ENCODE data around the gene PIKFYVE. TPM values are rescaled to one million over a fixed set of nuclear protein-coding genes. Genes with fewer than 3 reads are reported as not detected.
A peak's percentile ranks its signal among the peaks of the same experiment; 100 is the strongest.

PIKFYVE gene
- total and polyA plus RNA-seq, 2 experiments from 2014 or later, result 7.3 to 24.3 TPM

- Histone ChIP-seq H3K9me3 (ENCODE audit: low read depth) (no peaks in the 10 kb centered on the region), H3K4me1 (ENCODE audit: low read depth) (peaks cover 8% of the 10 kb centered on the region), H3K4me3 (peak overlapping the region; percentile 71), H3K27ac (no peak overlapping the region), H3K27me3 (no peaks in the 10 kb centered on the region), H3K36me3 (peaks cover 17% of the 10 kb centered on the region)
- peak in 1 of 2 donors; percentile 29 for DNase-seq (ENCODE audit: low read depth in 1 of 2, low spot score in 1 of 2)
- TF ChIP-seq CTCF (IDR thresholded peaks at IDR 0.05; ENCODE audit: low read depth, low read length), result no peak
Measured at GRCh38 chr2:208268156-208268952, 2.3 kb downstream of the PIKFYVE start.

- peak; percentile 22 for TF ChIP-seq CTCF (IDR thresholded peaks at IDR 0.05; ENCODE audit: low read depth, low read length)
- Histone ChIP-seq H3K4me1 (ENCODE audit: low read depth) (peaks cover 8% of the 10 kb centered on the region), H3K36me3 (peaks cover 24% of the 10 kb centered on the region)
Measured at GRCh38 chr2:208269091-208269490, 3.0 kb downstream of the PIKFYVE start.

DNA sequence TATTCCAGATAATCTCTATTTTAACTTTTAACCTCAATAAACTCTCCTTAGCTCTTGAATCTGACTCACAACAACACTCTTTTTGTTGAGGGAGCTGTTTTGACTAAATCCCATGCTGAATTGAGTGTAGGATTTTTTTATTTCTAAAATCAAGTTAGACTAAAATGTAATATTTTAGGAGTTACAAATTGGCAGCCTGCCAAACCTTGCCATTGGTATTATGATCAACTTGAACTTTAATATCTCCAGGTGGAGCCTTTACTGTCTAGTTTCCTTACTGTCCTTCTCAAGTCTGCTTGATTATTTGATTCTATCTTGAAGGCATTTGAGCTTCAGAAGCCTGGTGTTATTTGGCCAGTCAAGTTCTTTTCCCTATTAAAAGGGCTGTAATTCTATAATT lies 8.7 kb downstream of the PIKFYVE start:
- no peaks in the 10 kb centered on the region for H3K9me3 ChIP-seq (ENCODE audit: low read depth)
- no peak for TF ChIP-seq CTCF (IDR thresholded peaks at IDR 0.05; ENCODE audit: low read depth, low read length)
- H3K4me3 ChIP-seq, result no peak overlapping the region
- H3K27ac ChIP-seq, result peak overlapping the region; percentile 6
- H3K27me3 ChIP-seq, result no peaks in the 10 kb centered on the region
- no peak for DNase-seq (ENCODE audit: low read depth in 1 of 2, low spot score in 1 of 2)
- H3K36me3 ChIP-seq, result peaks cover 58% of the 10 kb centered on the region
- peaks cover 5% of the 10 kb centered on the region for H3K4me1 ChIP-seq (ENCODE audit: low read depth)

More at GRCh38 chr2:208269091-208269490, 3.0 kb downstream of the PIKFYVE start:
- Histone ChIP-seq H3K27ac (no peak overlapping the region), H3K4me3 (no peak overlapping the region), H3K9me3 (ENCODE audit: low read depth) (no peaks in the 10 kb centered on the region), H3K27me3 (no peaks in the 10 kb centered on the region)
- no peak for DNase-seq (ENCODE audit: low read depth in 1 of 2, low spot score in 1 of 2)

GRCh38 chr2:208278549-208278948 lies 12.5 kb downstream of the PIKFYVE start:
- no peaks in the 10 kb centered on the region for H3K27me3 ChIP-seq
- H3K4me1 ChIP-seq (ENCODE audit: low read depth), result peaks cover 12% of the 10 kb centered on the region
- no peak overlapping the region for H3K27ac ChIP-seq
- TF ChIP-seq CTCF (IDR thresholded peaks at IDR 0.05; ENCODE audit: low read depth, low read length), result no peak
- H3K36me3 ChIP-seq, result peaks cover 43% of the 10 kb centered on the region
- no peak overlapping the region for H3K4me3 ChIP-seq
- H3K9me3 ChIP-seq (ENCODE audit: low read depth), result no peaks in the 10 kb centered on the region
- no peak for DNase-seq (ENCODE audit: low read depth in 1 of 2, low spot score in 1 of 2)

DNA sequence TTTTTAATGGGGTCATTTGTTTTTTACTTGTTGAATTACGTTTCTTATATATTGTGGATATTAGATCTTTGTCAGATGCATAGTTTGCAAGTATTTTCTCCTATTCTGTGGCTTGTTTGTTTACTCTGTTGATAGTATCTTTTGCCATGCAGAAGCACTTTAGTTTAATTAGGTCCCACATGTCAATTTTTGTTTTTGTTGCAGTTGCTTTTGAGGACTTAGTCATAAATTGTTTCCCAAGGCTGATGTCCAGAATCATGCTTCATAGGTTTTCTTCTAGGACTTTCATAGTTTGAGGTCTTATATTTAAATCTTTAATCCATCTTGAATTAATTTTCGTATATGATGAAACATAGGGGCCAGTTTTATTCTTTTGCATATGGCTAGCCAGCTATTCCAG lies 13.2 kb downstream of the PIKFYVE start:
- Histone ChIP-seq H3K4me3 (no peak overlapping the region), H3K9me3 (ENCODE audit: low read depth) (no peaks in the 10 kb centered on the region), H3K27ac (no peak overlapping the region), H3K4me1 (ENCODE audit: low read depth) (peaks cover 12% of the 10 kb centered on the region), H3K27me3 (no peaks in the 10 kb centered on the region), H3K36me3 (peaks cover 38% of the 10 kb centered on the region)
- no peak for TF ChIP-seq CTCF (IDR thresholded peaks at IDR 0.05; ENCODE audit: low read depth, low read length)
- no peak for DNase-seq (ENCODE audit: low read depth in 1 of 2, low spot score in 1 of 2)
